ENCODE data around the gene RCAN2. TPM values are rescaled to one million over a fixed set of nuclear protein-coding genes. Genes with fewer than 3 reads are reported as not detected.

RCAN2 gene
- total and polyA plus RNA-seq, 9 of the 15 experiments (the other 6 are each of a cell fraction or from before 2014, with no cell fraction given), result 0.04 TPM; not detected in 8

GRCh38 chr6:46293641-46294316 is 197.5 kb downstream of the RCAN2 start:
- no peak overlapping the region for H2AFZ ChIP-seq (ENCODE audit: low read depth, low read length)
- H4K20me1 ChIP-seq (replicated peaks; ENCODE audit: control insufficient read depth, insufficient read depth, low read length), result 0 out of 2 replicates have a peak, but pooled peaks cover 3% of the 10 kb centered on the region
- ATAC-seq (no peak), FAIRE-seq (no peak), DNase-seq (ENCODE audit: extremely low read depth in 1 of 4, low spot score in 3 of 4) (no peak)
- no peak overlapping the region for H3K27ac ChIP-seq (ENCODE audit: extremely low read depth, low read depth, low read length)
- TF ChIP-seq MTA2 (IDR thresholded peaks at IDR 0.05; ENCODE audit: low read depth) (no peak), ZNF280A (IDR thresholded peaks at IDR 0.05; ENCODE audit: low read depth, partially characterized antibody) (no peak), KDM1A (IDR thresholded peaks at IDR 0.05) (no peak), SNIP1 (IDR thresholded peaks at IDR 0.05; ENCODE audit: low read depth) (no peak), TAF7 (tag; IDR thresholded peaks at IDR 0.05) (no peak), MXI1 (IDR thresholded peaks at IDR 0.05; ENCODE audit: low read depth, low read length) (no peak), NCOA1 (IDR thresholded peaks at IDR 0.05; ENCODE audit: low read depth) (no peak), MCM2 (IDR thresholded peaks at IDR 0.05; ENCODE audit: low read depth) (no peak)
- TF ChIP-seq, protein P1, sequence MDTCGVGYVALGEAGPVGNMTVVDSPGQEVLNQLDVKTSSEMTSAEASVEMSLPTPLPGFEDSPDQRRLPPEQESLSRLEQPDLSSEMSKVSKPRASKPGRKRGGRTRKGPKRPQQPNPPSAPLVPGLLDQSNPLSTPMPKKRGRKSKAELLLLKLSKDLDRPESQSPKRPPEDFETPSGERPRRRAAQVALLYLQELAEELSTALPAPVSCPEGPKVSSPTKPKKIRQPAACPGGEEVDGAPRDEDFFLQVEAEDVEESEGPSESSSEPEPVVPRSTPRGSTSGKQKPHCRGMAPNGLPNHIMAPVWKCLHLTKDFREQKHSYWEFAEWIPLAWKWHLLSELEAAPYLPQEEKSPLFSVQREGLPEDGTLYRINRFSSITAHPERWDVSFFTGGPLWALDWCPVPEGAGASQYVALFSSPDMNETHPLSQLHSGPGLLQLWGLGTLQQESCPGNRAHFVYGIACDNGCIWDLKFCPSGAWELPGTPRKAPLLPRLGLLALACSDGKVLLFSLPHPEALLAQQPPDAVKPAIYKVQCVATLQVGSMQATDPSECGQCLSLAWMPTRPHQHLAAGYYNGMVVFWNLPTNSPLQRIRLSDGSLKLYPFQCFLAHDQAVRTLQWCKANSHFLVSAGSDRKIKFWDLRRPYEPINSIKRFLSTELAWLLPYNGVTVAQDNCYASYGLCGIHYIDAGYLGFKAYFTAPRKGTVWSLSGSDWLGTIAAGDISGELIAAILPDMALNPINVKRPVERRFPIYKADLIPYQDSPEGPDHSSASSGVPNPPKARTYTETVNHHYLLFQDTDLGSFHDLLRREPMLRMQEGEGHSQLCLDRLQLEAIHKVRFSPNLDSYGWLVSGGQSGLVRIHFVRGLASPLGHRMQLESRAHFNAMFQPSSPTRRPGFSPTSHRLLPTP (IDR thresholded peaks at IDR 0.05; ENCODE audit: borderline replicate concordance, extremely low read depth, insufficient read length), result no peak
- TF ChIP-seq, protein P2, sequence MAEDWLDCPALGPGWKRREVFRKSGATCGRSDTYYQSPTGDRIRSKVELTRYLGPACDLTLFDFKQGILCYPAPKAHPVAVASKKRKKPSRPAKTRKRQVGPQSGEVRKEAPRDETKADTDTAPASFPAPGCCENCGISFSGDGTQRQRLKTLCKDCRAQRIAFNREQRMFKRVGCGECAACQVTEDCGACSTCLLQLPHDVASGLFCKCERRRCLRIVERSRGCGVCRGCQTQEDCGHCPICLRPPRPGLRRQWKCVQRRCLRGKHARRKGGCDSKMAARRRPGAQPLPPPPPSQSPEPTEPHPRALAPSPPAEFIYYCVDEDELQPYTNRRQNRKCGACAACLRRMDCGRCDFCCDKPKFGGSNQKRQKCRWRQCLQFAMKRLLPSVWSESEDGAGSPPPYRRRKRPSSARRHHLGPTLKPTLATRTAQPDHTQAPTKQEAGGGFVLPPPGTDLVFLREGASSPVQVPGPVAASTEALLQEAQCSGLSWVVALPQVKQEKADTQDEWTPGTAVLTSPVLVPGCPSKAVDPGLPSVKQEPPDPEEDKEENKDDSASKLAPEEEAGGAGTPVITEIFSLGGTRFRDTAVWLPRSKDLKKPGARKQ (CRISPR knock-in tag; IDR thresholded peaks at IDR 0.05), result no peak
- TF ChIP-seq, protein P3, sequence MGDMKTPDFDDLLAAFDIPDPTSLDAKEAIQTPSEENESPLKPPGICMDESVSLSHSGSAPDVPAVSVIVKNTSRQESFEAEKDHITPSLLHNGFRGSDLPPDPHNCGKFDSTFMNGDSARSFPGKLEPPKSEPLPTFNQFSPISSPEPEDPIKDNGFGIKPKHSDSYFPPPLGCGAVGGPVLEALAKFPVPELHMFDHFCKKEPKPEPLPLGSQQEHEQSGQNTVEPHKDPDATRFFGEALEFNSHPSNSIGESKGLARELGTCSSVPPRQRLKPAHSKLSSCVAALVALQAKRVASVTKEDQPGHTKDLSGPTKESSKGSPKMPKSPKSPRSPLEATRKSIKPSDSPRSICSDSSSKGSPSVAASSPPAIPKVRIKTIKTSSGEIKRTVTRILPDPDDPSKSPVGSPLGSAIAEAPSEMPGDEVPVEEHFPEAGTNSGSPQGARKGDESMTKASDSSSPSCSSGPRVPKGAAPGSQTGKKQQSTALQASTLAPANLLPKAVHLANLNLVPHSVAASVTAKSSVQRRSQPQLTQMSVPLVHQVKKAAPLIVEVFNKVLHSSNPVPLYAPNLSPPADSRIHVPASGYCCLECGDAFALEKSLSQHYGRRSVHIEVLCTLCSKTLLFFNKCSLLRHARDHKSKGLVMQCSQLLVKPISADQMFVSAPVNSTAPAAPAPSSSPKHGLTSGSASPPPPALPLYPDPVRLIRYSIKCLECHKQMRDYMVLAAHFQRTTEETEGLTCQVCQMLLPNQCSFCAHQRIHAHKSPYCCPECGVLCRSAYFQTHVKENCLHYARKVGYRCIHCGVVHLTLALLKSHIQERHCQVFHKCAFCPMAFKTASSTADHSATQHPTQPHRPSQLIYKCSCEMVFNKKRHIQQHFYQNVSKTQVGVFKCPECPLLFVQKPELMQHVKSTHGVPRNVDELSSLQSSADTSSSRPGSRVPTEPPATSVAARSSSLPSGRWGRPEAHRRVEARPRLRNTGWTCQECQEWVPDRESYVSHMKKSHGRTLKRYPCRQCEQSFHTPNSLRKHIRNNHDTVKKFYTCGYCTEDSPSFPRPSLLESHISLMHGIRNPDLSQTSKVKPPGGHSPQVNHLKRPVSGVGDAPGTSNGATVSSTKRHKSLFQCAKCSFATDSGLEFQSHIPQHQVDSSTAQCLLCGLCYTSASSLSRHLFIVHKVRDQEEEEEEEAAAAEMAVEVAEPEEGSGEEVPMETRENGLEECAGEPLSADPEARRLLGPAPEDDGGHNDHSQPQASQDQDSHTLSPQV (IDR thresholded peaks at IDR 0.05), result no peak
- H3K27me3 ChIP-seq (ENCODE audit: control insufficient read depth in 2 of 2, insufficient read depth in 2 of 2, low read length in 2 of 2), result no peaks in the 10 kb centered on the region; a peak in 1 of 5 replicates
- no peaks in the 10 kb centered on the region for H3K36me3 ChIP-seq (ENCODE audit: control insufficient read depth, insufficient read depth, low read length)
- WGBS (ENCODE audit: insufficient coverage, low coverage, missing lambda C conversion rate), result 2% methylated on average over 5 of the region's 5 CpGs
- no peak overlapping the region for H3K4me2 ChIP-seq (ENCODE audit: insufficient read depth, low read length)
- H3K9me3 ChIP-seq (replicated peaks; ENCODE audit: control insufficient read depth, insufficient read depth, low read depth, low read length), result no peaks in the 10 kb centered on the region
- no peaks in the 10 kb centered on the region for H3K79me2 ChIP-seq (ENCODE audit: control insufficient read depth, insufficient read depth, low read length)
- intact Hi-C loops (cut with micrococcal nuclease) (no loop called here), in situ Hi-C loops (cut with MboI) (no loop called here)
- CTCF ChIA-PET (ENCODE audit: low intra/inter-chr PET ratio), result no interaction called here
- BruUV-seq (replicated peaks), result no TSS peak
- H3K9me1 ChIP-seq (ENCODE audit: control insufficient read depth, insufficient read depth, low read length), result no peaks in the 10 kb centered on the region
- H3K4me3 ChIP-seq, result no peak overlapping the region
- no peak overlapping the region for H3K9ac ChIP-seq (ENCODE audit: insufficient read depth in 1 of 2, low read depth in 2 of 2, low read length in 2 of 2)
- POLR2A ChIA-PET, result interaction anchor here (1.2 kb wide), 1 partner anchor 295 kb away, joined by 6 read pairs; no protein-coding TSS in a partner anchor
- H3K4me1 ChIP-seq (replicated peaks in 1 of 2; ENCODE audit: control insufficient read depth in 2 of 2, insufficient read depth in 2 of 2, low read length in 2 of 2), result no peaks in the 10 kb centered on the region

All from K562 (cell line).